IPS DF 4.7 (cell line): Measurements from ENCODE around the gene DEDD2.
A peak's percentile ranks its signal among the peaks of the same experiment; 100 is the strongest.

Experiments
- DNase-seq: peaks from one replicate; pipeline ENCODE4 v3.0.0-alpha.2; 2013; ENCODE audit warnings: low spot score; ENCODE audit errors: extremely low read depth

DEDD2 gene

GRCh38 chr19:42229301-42229854, 11.9 kb upstream of the DEDD2 start:
- DNase-seq, result no peak

GRCh38 chr19:42228641-42229040, 11.2 kb upstream of the DEDD2 start:
- DNase-seq, result no peak

GRCh38 chr19:42226886-42227285, 9.4 kb upstream of the DEDD2 start:
- no peak for DNase-seq

- no peak for DNase-seq
These were observed 8.3 kb upstream of the DEDD2 start for GRCh38 chr19:42225718-42226292.

GRCh38 chr19:42224940-42225717, 7.7 kb upstream of the DEDD2 start:
- no peak for DNase-seq

GRCh38 chr19:42220751-42221097, 3.2 kb upstream of the DEDD2 start:
- no peak for DNase-seq

- DNase-seq, result peak; percentile 97
These were observed 2.6 kb upstream of the DEDD2 start, which contains the start of gene ZNF526 for GRCh38 chr19:42219812-42220750. Gene ZNF526 (plus strand): TSS chr19:42220312. CDS start chr19:42224404, 4,092 bp downstream.

GRCh38 chr19:42216653-42217519, 591 bp downstream of the DEDD2 start:
- DNase-seq, result no peak

GRCh38 chr19:42214810-42215485, 2.5 kb downstream of the DEDD2 start:
- no peak for DNase-seq

GRCh38 chr19:42212886-42213285, 4.6 kb downstream of the DEDD2 start:
- DNase-seq, result no peak

GRCh38 chr19:42208612-42209011, 8.9 kb downstream of the DEDD2 start:
- DNase-seq, result no peak

- no peak for DNase-seq
These were observed 9.7 kb downstream of the DEDD2 start for GRCh38 chr19:42207767-42208271.

- DNase-seq, result no peak
These were observed 10.4 kb downstream of the DEDD2 start for GRCh38 chr19:42206871-42207755.

GRCh38 chr19:42204664-42205063, 12.8 kb downstream of the DEDD2 start:
- no peak for DNase-seq

- no peak for DNase-seq
These were observed 13.8 kb downstream of the DEDD2 start for GRCh38 chr19:42203700-42204099.

GRCh38 chr19:42202290-42202880, 15.1 kb downstream of the DEDD2 start:
- DNase-seq, result no peak

- no peak for DNase-seq
These were observed 15.8 kb downstream of the DEDD2 start for GRCh38 chr19:42201489-42202289.
